ENCODE results near the gene EVC. TPM values are rescaled to one million over a fixed set of nuclear protein-coding genes. Genes with fewer than 3 reads are reported as not detected.
"Not testable (repeated sequence)": the region's sequence is repeated elsewhere in the genome, so short reads cannot be mapped to it uniquely, and the experiment has no call there.

EVC gene
- total RNA-seq, 1 experiment from 2014 or later, result 17.3 TPM

DNA sequence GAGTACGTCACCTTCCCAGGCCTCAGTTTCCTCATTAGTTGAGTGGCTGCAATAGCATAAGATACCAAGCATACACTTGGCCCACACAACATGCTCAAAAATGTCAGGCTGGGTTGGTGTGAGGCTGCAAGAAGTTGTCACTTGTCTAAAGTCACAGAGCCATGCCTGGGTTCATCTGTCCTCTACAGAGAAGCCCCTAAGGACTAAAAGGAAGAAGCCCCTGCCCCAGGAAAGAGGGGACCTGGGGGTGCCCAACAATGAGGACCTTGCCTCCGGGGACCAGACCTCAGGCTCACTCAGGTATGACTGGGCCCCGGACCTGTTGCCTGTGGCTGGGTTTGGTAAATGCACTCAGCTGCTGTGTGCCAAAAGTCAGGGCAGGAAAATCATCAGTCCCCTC, 99.2 kb downstream of the EVC start:
- POLR2A ChIA-PET (ENCODE audit: low non-redundant PET), result interaction anchor here (0.5 kb wide), 1 partner anchor 78 kb away, joined by 5 read pairs; no protein-coding TSS in a partner anchor
- no peak overlapping the region for H3K27ac ChIP-seq (ENCODE audit: low read depth, low read length, poor library complexity, severe bottlenecking)
- H3K4me1 ChIP-seq (ENCODE audit: insufficient read depth, low read length, poor library complexity, severe bottlenecking), result no peaks in the 10 kb centered on the region
- H3K4me3 ChIP-seq (ENCODE audit: low read depth, low read length, poor library complexity, severe bottlenecking), result no peak overlapping the region
- TF ChIP-seq CTCF (conservative IDR thresholded peaks at IDR 0.05; ENCODE audit: low read depth, low read length), result no peak
- no peak for TF ChIP-seq EZH2 (IDR thresholded peaks at IDR 0.05; ENCODE audit: borderline replicate concordance, low read depth, low read length, poor library complexity, severe bottlenecking)
- no peaks in the 10 kb centered on the region for H3K27me3 ChIP-seq (replicated peaks; ENCODE audit: insufficient read depth, low read depth, low read length, poor library complexity)
- DNase-seq (ENCODE audit: low spot score), result no peak
- no TSS peak for BruUV-seq (replicated peaks)
- H3K36me3 ChIP-seq (ENCODE audit: insufficient read depth, low read length, poor library complexity, severe bottlenecking), result peaks cover 20% of the 10 kb centered on the region
- H3K9me3 ChIP-seq (ENCODE audit: low read depth, low read length, poor library complexity, severe bottlenecking), result no peaks in the 10 kb centered on the region
- intact Hi-C loops (cut with micrococcal nuclease; ENCODE audit: unreplicated experiment), result loop anchor here (10.0 kb wide), 1 partner anchor 1325 kb away; no protein-coding TSS in a partner anchor
- CTCF ChIA-PET, result no interaction called here

DNA sequence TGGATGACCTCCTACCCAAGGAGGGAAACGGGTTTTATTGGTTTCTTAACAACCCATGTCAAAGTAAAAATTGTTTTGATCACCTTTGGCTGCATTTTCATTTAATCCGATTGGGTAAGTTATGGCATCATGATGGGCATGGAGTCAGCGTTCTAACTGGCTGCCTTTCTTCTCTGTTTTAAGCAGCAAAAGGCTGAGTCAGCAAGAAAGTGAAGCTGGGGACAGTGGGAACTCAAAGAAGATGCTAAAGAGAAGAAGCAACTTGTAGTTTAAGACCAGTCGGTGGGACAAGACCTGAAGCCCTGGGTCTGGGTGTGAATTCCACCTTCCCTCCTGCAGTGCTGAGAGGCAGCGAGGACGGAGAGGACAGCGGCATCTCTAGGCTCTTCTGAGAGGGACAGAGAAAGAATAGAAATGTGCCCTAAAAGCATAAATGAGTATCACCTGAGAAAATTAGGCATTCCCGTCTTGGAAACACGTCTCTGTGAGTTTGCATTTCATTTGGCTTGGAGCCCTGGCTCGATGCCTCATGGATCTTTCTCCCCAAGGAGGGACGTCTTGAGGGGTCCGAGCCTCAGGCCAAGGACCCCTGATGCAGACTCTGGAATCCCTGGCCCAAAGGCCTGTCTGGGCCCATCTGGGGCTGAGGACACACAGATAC, 99.9 kb downstream of the EVC start:
- H3K27me3 ChIP-seq (replicated peaks; ENCODE audit: insufficient read depth, low read depth, low read length, poor library complexity), result no peaks in the 10 kb centered on the region
- peaks cover 7% of the 10 kb centered on the region for H3K4me1 ChIP-seq (ENCODE audit: insufficient read depth, low read length, poor library complexity, severe bottlenecking)
- no peak for DNase-seq (ENCODE audit: low spot score)
- intact Hi-C loops (cut with micrococcal nuclease; ENCODE audit: unreplicated experiment), result loop anchor here (10.0 kb wide), 1 partner anchor 1326 kb away; no protein-coding TSS in a partner anchor
- ChIA-PET CTCF (no interaction called here), POLR2A (ENCODE audit: low non-redundant PET) (no interaction called here)
- no peak overlapping the region for H3K27ac ChIP-seq (ENCODE audit: low read depth, low read length, poor library complexity, severe bottlenecking)
- no peak overlapping the region for H3K4me3 ChIP-seq (ENCODE audit: low read depth, low read length, poor library complexity, severe bottlenecking)
- H3K36me3 ChIP-seq (ENCODE audit: insufficient read depth, low read length, poor library complexity, severe bottlenecking), result peaks cover 20% of the 10 kb centered on the region
- H3K9me3 ChIP-seq (ENCODE audit: low read depth, low read length, poor library complexity, severe bottlenecking), result no peaks in the 10 kb centered on the region
- no TSS peak for BruUV-seq (replicated peaks)
- no peak for TF ChIP-seq CTCF (conservative IDR thresholded peaks at IDR 0.05; ENCODE audit: low read depth, low read length)
- TF ChIP-seq EZH2 (IDR thresholded peaks at IDR 0.05; ENCODE audit: borderline replicate concordance, low read depth, low read length, poor library complexity, severe bottlenecking), result no peak

DNA sequence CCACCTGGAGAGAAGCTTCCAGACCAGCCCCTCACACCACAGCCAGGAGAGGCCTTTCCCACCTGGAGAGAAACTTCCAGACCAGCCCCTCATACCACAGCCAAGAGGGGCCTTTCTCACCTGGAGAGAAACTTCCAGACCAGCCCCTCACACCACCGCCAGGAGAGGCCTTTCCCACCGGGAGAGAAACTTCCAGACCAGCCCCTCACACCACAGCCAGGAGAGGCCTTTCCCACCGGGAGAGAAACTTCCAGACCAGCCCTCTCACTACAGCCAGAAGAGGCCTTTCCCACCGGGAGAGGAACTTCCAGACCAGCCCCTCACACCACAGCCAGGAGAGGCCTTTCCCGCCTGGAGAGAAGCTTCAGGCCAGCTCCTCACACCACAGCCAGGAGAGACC, 101.1 kb downstream of the EVC start:
- intact Hi-C loops (cut with micrococcal nuclease; ENCODE audit: unreplicated experiment), result loop anchor here (2.0 to 10.0 kb wide), 3 partner anchors 761 to 1327 kb away; partner anchors contain the start of gene STK32B
- H3K27ac ChIP-seq (ENCODE audit: low read depth, low read length, poor library complexity, severe bottlenecking), result not testable (repeated sequence)

More for the DNA sequence above, 101.1 kb downstream of the EVC start:
- H3K4me3 ChIP-seq (ENCODE audit: low read depth, low read length, poor library complexity, severe bottlenecking); BruUV-seq (replicated peaks); H3K9me3 ChIP-seq (ENCODE audit: low read depth, low read length, poor library complexity, severe bottlenecking); DNase-seq (ENCODE audit: low spot score); H3K27me3 ChIP-seq (replicated peaks; ENCODE audit: insufficient read depth, low read depth, low read length, poor library complexity); POLR2A ChIA-PET (ENCODE audit: low non-redundant PET): not testable (repeated sequence)
- Histone ChIP-seq H3K36me3 (ENCODE audit: insufficient read depth, low read length, poor library complexity, severe bottlenecking) (peaks cover 20% of the 10 kb centered on the region), H3K4me1 (ENCODE audit: insufficient read depth, low read length, poor library complexity, severe bottlenecking) (peaks cover 12% of the 10 kb centered on the region)
- CTCF ChIA-PET, result interaction anchor here (1.5 kb wide), 1 partner anchor 9 kb away, joined by 8 read pairs; no protein-coding TSS in a partner anchor
